ENCODE measurements around the gene WBP1L. TPM values are rescaled to one million over a fixed set of nuclear protein-coding genes. Genes with fewer than 3 reads are reported as not detected.

Gene WBP1L
- polyA plus RNA-seq, 3 donors = 24.8 to 43.0 (median 38.3) TPM

GRCh38 chr10:102773320-102773719 is 29.6 kb downstream of the WBP1L start:
- no peak overlapping the region for H3K4me3 ChIP-seq (replicated peaks in 1 of 3; ENCODE audit: low read depth in 2 of 3, low read length in 3 of 3)
- peaks cover 34 to 57% of the 10 kb centered on the region in 2 donors for H3K36me3 Mint-ChIP-seq
- intact Hi-C loops (cut with micrococcal nuclease) = loop anchor here (5.0 kb wide), 1 partner anchor 44 kb away; no protein-coding TSS in a partner anchor
- H3K4me2 ChIP-seq (replicated peaks; ENCODE audit: extremely low read depth, low read length, poor library complexity, severe bottlenecking) = no peak overlapping the region
- H3K9ac ChIP-seq (ENCODE audit: insufficient read depth, low read length, poor library complexity, severe bottlenecking) = peak overlapping the region; percentile 39
- H3K4me1 Mint-ChIP-seq = peaks cover 44% of the 10 kb centered on the region
- H2AFZ ChIP-seq (ENCODE audit: insufficient read depth, low read depth, low read length, poor library complexity, severe bottlenecking) = no peak overlapping the region
- peak overlapping the region; percentile 95 to 99 (median 98) for H3K27ac Mint-ChIP-seq
- no peaks in the 10 kb centered on the region for H3K27me3 Mint-ChIP-seq (ENCODE audit: low read depth in 3 of 3)
- peaks cover 8 to 21% of the 10 kb centered on the region in 2 donors for H3K36me3 ChIP-seq (replicated peaks in 1 of 2; ENCODE audit: control insufficient read depth in 1 of 2, insufficient read depth in 2 of 2, low read length in 2 of 2)
- DNase-seq = peak; percentile 32 to 70 (median 36)
- TF ChIP-seq, protein P1, sequence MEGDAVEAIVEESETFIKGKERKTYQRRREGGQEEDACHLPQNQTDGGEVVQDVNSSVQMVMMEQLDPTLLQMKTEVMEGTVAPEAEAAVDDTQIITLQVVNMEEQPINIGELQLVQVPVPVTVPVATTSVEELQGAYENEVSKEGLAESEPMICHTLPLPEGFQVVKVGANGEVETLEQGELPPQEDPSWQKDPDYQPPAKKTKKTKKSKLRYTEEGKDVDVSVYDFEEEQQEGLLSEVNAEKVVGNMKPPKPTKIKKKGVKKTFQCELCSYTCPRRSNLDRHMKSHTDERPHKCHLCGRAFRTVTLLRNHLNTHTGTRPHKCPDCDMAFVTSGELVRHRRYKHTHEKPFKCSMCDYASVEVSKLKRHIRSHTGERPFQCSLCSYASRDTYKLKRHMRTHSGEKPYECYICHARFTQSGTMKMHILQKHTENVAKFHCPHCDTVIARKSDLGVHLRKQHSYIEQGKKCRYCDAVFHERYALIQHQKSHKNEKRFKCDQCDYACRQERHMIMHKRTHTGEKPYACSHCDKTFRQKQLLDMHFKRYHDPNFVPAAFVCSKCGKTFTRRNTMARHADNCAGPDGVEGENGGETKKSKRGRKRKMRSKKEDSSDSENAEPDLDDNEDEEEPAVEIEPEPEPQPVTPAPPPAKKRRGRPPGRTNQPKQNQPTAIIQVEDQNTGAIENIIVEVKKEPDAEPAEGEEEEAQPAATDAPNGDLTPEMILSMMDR (IDR thresholded peaks at IDR 0.05) = no peak
- 44% methylated on average over 1 of the region's 1 CpG for WGBS (ENCODE audit: insufficient coverage)
- H4K20me1 ChIP-seq (ENCODE audit: insufficient read depth, low read length) = peaks cover 39% of the 10 kb centered on the region
- no peaks in the 10 kb centered on the region for H3K9me3 ChIP-seq (replicated peaks in 1 of 2; ENCODE audit: control insufficient read depth in 1 of 2, insufficient read depth in 1 of 2, low read length in 2 of 2)
- no peaks in the 10 kb centered on the region for H3K27me3 ChIP-seq (ENCODE audit: control insufficient read depth in 2 of 2, insufficient read depth in 2 of 2, low read length in 2 of 2)
- H3K9me3 Mint-ChIP-seq = no peaks in the 10 kb centered on the region
- peaks cover 42 to 47% of the 10 kb centered on the region in 2 donors for H3K4me1 ChIP-seq (ENCODE audit: control insufficient read depth in 1 of 2, insufficient read depth in 2 of 2, low read length in 2 of 2)
- no peak overlapping the region for H3K4me3 Mint-ChIP-seq
- peak overlapping the region; percentile 72 to 87 for H3K27ac ChIP-seq (ENCODE audit: low read depth in 1 of 2, low read length in 2 of 2)
- H3K79me2 ChIP-seq (ENCODE audit: insufficient read depth, low read length) = peaks cover 72% of the 10 kb centered on the region

GRCh38 chr10:102773986-102774385 is 30.2 kb downstream of the WBP1L start:
- peak overlapping the region; percentile 39 for H3K9ac ChIP-seq (ENCODE audit: insufficient read depth, low read length, poor library complexity, severe bottlenecking)
- peaks cover 77% of the 10 kb centered on the region for H3K79me2 ChIP-seq (ENCODE audit: insufficient read depth, low read length)
- no peaks in the 10 kb centered on the region for H3K27me3 ChIP-seq (ENCODE audit: control insufficient read depth in 2 of 2, insufficient read depth in 2 of 2, low read length in 2 of 2)
- Mint-ChIP-seq H3K27ac (peak overlapping the region; percentile 95 to 99 (median 98)), H3K36me3 (peaks cover 34 to 59% of the 10 kb centered on the region in 2 donors), H3K27me3 (ENCODE audit: low read depth in 3 of 3) (no peaks in the 10 kb centered on the region), H3K4me1 (peaks cover 44% of the 10 kb centered on the region), H3K9me3 (no peaks in the 10 kb centered on the region), H3K4me3 (peak overlapping the region in 1 of 2 donors; percentile 16)
- DNase-seq = peak; percentile 74 to 86 (median 80)
- no peak overlapping the region for H3K4me2 ChIP-seq (replicated peaks; ENCODE audit: extremely low read depth, low read length, poor library complexity, severe bottlenecking)
- peak overlapping the region; percentile 72 to 87 for H3K27ac ChIP-seq (ENCODE audit: low read depth in 1 of 2, low read length in 2 of 2)
- 46% methylated on average over 5 of the region's 5 CpGs for WGBS (ENCODE audit: insufficient coverage)
- H3K4me1 ChIP-seq (ENCODE audit: control insufficient read depth in 1 of 2, insufficient read depth in 2 of 2, low read length in 2 of 2) = peaks cover 42 to 47% of the 10 kb centered on the region in 2 donors
- peaks cover 8 to 21% of the 10 kb centered on the region in 2 donors for H3K36me3 ChIP-seq (replicated peaks in 1 of 2; ENCODE audit: control insufficient read depth in 1 of 2, insufficient read depth in 2 of 2, low read length in 2 of 2)
- no peak overlapping the region for H3K4me3 ChIP-seq (replicated peaks in 1 of 3; ENCODE audit: low read depth in 2 of 3, low read length in 3 of 3)
- peaks cover 45% of the 10 kb centered on the region for H4K20me1 ChIP-seq (ENCODE audit: insufficient read depth, low read length)
- TF ChIP-seq, protein P1 (IDR thresholded peaks at IDR 0.05) = no peak
- intact Hi-C loops (cut with micrococcal nuclease) = loop anchor here (5.0 kb wide), 1 partner anchor 43 kb away; no protein-coding TSS in a partner anchor
- H2AFZ ChIP-seq (ENCODE audit: insufficient read depth, low read depth, low read length, poor library complexity, severe bottlenecking) = no peak overlapping the region
- H3K9me3 ChIP-seq (replicated peaks in 1 of 2; ENCODE audit: control insufficient read depth in 1 of 2, insufficient read depth in 1 of 2, low read length in 2 of 2) = no peaks in the 10 kb centered on the region

Measured in CD14-positive monocyte (primary cell).